SK-N-SH (cell line): ENCODE measurements around the gene MAGI2. TPM values are rescaled to one million over a fixed set of nuclear protein-coding genes. Genes with fewer than 3 reads are reported as not detected.

Source experiments
- CTCF ChIA-PET: fragments of 300-600, 350-600 bp; formaldehyde crosslinking; extraction: SDS; loops from one replicate; lab custom pipeline; 2021; lab: Yijun Ruan, JAX
- POLR2A ChIA-PET: fragments of 350-600 bp; sonication (Branson Sonifier 250); formaldehyde crosslinking; extraction: SDS; loops from one replicate; lab custom pipeline; 2020; ENCODE audit warnings: antibody characterized with exemption, inconsistent platforms; lab: Yijun Ruan, JAX
- DNase-seq: peaks from one replicate; pipeline ENCODE4 v3.0.0; 2012
- H2AFZ ChIP-seq: fragments of 200-600 bp; sonication (generic); 2 replicates; pipeline ENCODE4 v1.8.1; 2016; ENCODE audit warnings: antibody characterized with exemption, mild to moderate bottlenecking, low read depth
- H3F3A ChIP-seq: fragments of 200-600 bp; sonication (generic); replicated peaks from 2 replicates; pipeline ENCODE3; 2016; ENCODE audit warnings: antibody characterized with exemption, mild to moderate bottlenecking; ENCODE audit not compliant: insufficient read depth
- H3K27ac ChIP-seq, 2 experiments: fragments of 200-500 bp in 1 of 2; fragments of 200-600 bp in 1 of 2; sonication (Bioruptor generic) in 1 of 2; sonication (generic), shearing (Covaris generic) in 1 of 2; 2 replicates each; pipeline versions ENCODE4 v1.5.1 to v1.6.1; 2014 to 2016; ENCODE audit warnings: low read depth in 2 of 2, inconsistent platforms in 1 of 2, low read length in 1 of 2, mild to moderate bottlenecking in 1 of 2, mixed read lengths in 1 of 2
- H3K27me3 ChIP-seq: fragments of 200-600 bp; sonication (generic), shearing (Covaris generic); 2 replicates; pipeline ENCODE4 v1.6.1; 2016; ENCODE audit warnings: mixed run types; ENCODE audit not compliant: insufficient read depth
- H3K36me3 ChIP-seq, 2 experiments: fragments of 200-500 bp in 1 of 2; fragments of 200-600 bp in 1 of 2; sonication (Bioruptor generic) in 1 of 2; sonication (generic) in 1 of 2; replicated peaks in 1 of 2; 2 replicates each; pipeline versions ENCODE3 to v1.5.1; 2014 to 2016; ENCODE audit warnings: low read length in 1 of 2, mild to moderate bottlenecking in 1 of 2; ENCODE audit not compliant: insufficient read depth in 2 of 2, control insufficient read depth in 1 of 2
- H3K4me1 ChIP-seq, 2 experiments: fragments of 200-500 bp in 1 of 2; fragments of 200-600 bp in 1 of 2; sonication (Bioruptor generic) in 1 of 2; sonication (generic), shearing (Covaris generic) in 1 of 2; 2 replicates each; pipeline versions ENCODE4 v1.5.1 to v1.6.1; 2014 to 2016; ENCODE audit warnings: low read depth in 1 of 2, low read length in 1 of 2, mixed run types in 1 of 2; ENCODE audit not compliant: insufficient read depth in 2 of 2, control insufficient read depth in 1 of 2
- H3K4me2 ChIP-seq: fragments of 200-600 bp; sonication (generic), shearing (Covaris generic); 2 replicates; pipeline ENCODE4 v1.6.1; 2017; ENCODE audit warnings: mixed run types
- H3K4me3 ChIP-seq, 2 experiments: fragments of 200-500 bp in 1 of 2; fragments of 200-600 bp in 1 of 2; sonication (Bioruptor generic) in 1 of 2; sonication (generic), shearing (Covaris generic) in 1 of 2; 2 replicates each; pipeline versions ENCODE4 v1.5.1 to v1.8.1; 2014 to 2016; ENCODE audit warnings: low read depth in 2 of 2, inconsistent platforms in 1 of 2, low read length in 1 of 2, mild to moderate bottlenecking in 1 of 2, mixed read lengths in 1 of 2, moderate library complexity in 1 of 2
- H3K79me2 ChIP-seq: fragments of 200-600 bp; sonication (generic); 2 replicates; pipeline ENCODE4 v1.8.1; 2017; ENCODE audit warnings: mild to moderate bottlenecking; ENCODE audit not compliant: insufficient read depth
- H3K9ac ChIP-seq: fragments of 200-600 bp; sonication (generic); 2 replicates; pipeline ENCODE4 v1.6.1; 2017; ENCODE audit warnings: mixed run types
- H3K9me2 ChIP-seq: fragments of 200-600 bp; sonication (generic); 2 replicates; pipeline ENCODE4 v1.6.1; 2017; ENCODE audit warnings: mixed run types
- H3K9me3 ChIP-seq: fragments of 200-600 bp; sonication (generic); 2 replicates; pipeline ENCODE4 v1.6.1; 2017; ENCODE audit warnings: mixed run types, mild to moderate bottlenecking, moderate library complexity
- H4K20me1 ChIP-seq: fragments of 200-600 bp; sonication (generic); 2 replicates; pipeline ENCODE4 v1.6.1; 2017; ENCODE audit warnings: mild to moderate bottlenecking, mixed run types; ENCODE audit not compliant: insufficient read depth
- CHD2 ChIP-seq: fragments of 150-350 bp; IDR thresholded peaks from 2 replicates; pipeline ENCODE4 v1.6.1; 2018; ENCODE audit warnings: low read length; ENCODE audit not compliant: partially characterized antibody
- ELF1 ChIP-seq: IDR thresholded peaks from 2 replicates; pipeline ENCODE4 v1.4.0; 2012
- EZH2phosphoT487 ChIP-seq: fragments of 200-600 bp; sonication (generic); IDR thresholded peaks from 2 replicates; pipeline ENCODE4 v1.6.1; 2017; ENCODE audit warnings: low read depth, mixed run types, mild to moderate bottlenecking, antibody characterized with exemption, moderate library complexity, borderline replicate concordance
- FOSL2 ChIP-seq: IDR thresholded peaks from 2 replicates; pipeline ENCODE4 v1.4.0; 2012; ENCODE audit warnings: low read depth, mild to moderate bottlenecking, moderate library complexity, borderline replicate concordance
- FOXM1 ChIP-seq: IDR thresholded peaks from 2 replicates; pipeline ENCODE4 v1.4.0; 2012; ENCODE audit warnings: low read depth, mild to moderate bottlenecking
- JUND ChIP-seq: IDR thresholded peaks from 2 replicates; pipeline ENCODE4 v1.4.0; 2012
- MAX ChIP-seq: IDR thresholded peaks from 2 replicates; pipeline ENCODE4 v1.4.0; 2012; ENCODE audit warnings: low read depth
- MXI1 ChIP-seq: IDR thresholded peaks from 2 replicates; pipeline ENCODE4 v1.6.1; 2012; ENCODE audit warnings: mild to moderate bottlenecking, low read depth, low read length, improper control_type of control experiment
- NFIC ChIP-seq: IDR thresholded peaks from 2 replicates; pipeline ENCODE4 v1.4.0; 2012; ENCODE audit warnings: borderline replicate concordance
- NRF1 ChIP-seq: IDR thresholded peaks from 2 replicates; pipeline ENCODE4 v1.6.1; 2012; ENCODE audit warnings: low read depth, mild to moderate bottlenecking, low read length
- PBX3 ChIP-seq: IDR thresholded peaks from 2 replicates; pipeline ENCODE4; 2012
- RCOR1 ChIP-seq: fragments of 150-350 bp; IDR thresholded peaks from 2 replicates; pipeline ENCODE4 v1.6.1; 2017; ENCODE audit warnings: antibody characterized with exemption, low read length
- REST ChIP-seq: IDR thresholded peaks from 2 replicates; pipeline ENCODE4 v1.6.1; 2012; ENCODE audit warnings: mild to moderate bottlenecking, low read depth, low read length, moderate library complexity
- RFX5 ChIP-seq: IDR thresholded peaks from 2 replicates; pipeline ENCODE4 v1.6.1; 2012; ENCODE audit warnings: mild to moderate bottlenecking, improper control_type of control experiment, low read length
- RXRA ChIP-seq: IDR thresholded peaks from 2 replicates; pipeline ENCODE4 v1.4.0; 2012; ENCODE audit warnings: low read depth, mild to moderate bottlenecking, borderline replicate concordance
- SMC3 ChIP-seq: IDR thresholded peaks from 2 replicates; pipeline ENCODE4 v1.6.1; 2012; ENCODE audit warnings: low read depth, low read length, improper control_type of control experiment
- TAF1 ChIP-seq: IDR thresholded peaks from 2 replicates; pipeline ENCODE4 v1.6.1; 2012; ENCODE audit warnings: low read depth, mild to moderate bottlenecking, low read length, moderate library complexity, borderline replicate concordance
- USF1 ChIP-seq: IDR thresholded peaks from 2 replicates; pipeline ENCODE4 v1.4.0; 2012; ENCODE audit warnings: low read depth, borderline replicate concordance
- YY1 ChIP-seq: IDR thresholded peaks from 2 replicates; pipeline ENCODE4 v1.4.0; 2012; ENCODE audit warnings: low read depth, mild to moderate bottlenecking
- ZBTB33 ChIP-seq: IDR thresholded peaks from 2 replicates; pipeline ENCODE4 v1.4.0; 2012; ENCODE audit warnings: low read depth, borderline replicate concordance
- WGBS: methylation state at CpG from one replicate; pipeline ENCODE4 v1.1.6; 2017; ENCODE audit warnings: low lambda C conversion rate; 5-methylcytosine and 5-hydroxymethylcytosine counted together
- polyA plus RNA-seq, 3 experiments: library from polyadenylated mRNA; depleted of rRNA; stranded (reverse); fragments of >200 nt; gene quantifications; 2 replicates each; pipeline ENCODE4 v1.2.3, GENCODE V29; 2012

The MAGI2 gene
- polyA plus RNA-seq, 1 of the 3 experiments (the other 2 are of a cell fraction): 1.1 TPM

GRCh38 chr7:78179827-78180477, 1273.5 kb downstream of the MAGI2 start:
- POLR2A ChIA-PET: no interaction called here

More at GRCh38 chr7:78179827-78180477, 1273.5 kb downstream of the MAGI2 start:
- H3F3A ChIP-seq: no peaks in the 10 kb centered on the region
- H3K9ac ChIP-seq: no peak overlapping the region
- H3K9me3 ChIP-seq: no peaks in the 10 kb centered on the region
- TF ChIP-seq MXI1 (no peak), RXRA (no peak), EZH2phosphoT487 (no peak), RFX5 (no peak), NFIC (no peak), RCOR1 (no peak), MAX (no peak), PBX3 (no peak), ZBTB33 (no peak), YY1 (no peak), CHD2 (no peak), SMC3 (no peak), FOSL2 (no peak), FOXM1 (no peak), NRF1 (no peak), TAF1 (no peak), JUND (no peak), USF1 (no peak), ELF1 (no peak), REST (no peak)
- TF ChIP-seq, all 33 proteins: peak for 0
- Histone ChIP-seq H3K9me2 (no peaks in the 10 kb centered on the region), H3K27me3 (no peaks in the 10 kb centered on the region), H3K4me2 (no peak overlapping the region), H3K79me2 (no peaks in the 10 kb centered on the region), H3K4me1 (peaks cover 0 to 9% of the 10 kb centered on the region in 2 experiments; a peak in 1 of 4 replicates), H3K4me3 (no peak overlapping the region), H3K36me3 (no peaks in the 10 kb centered on the region), H2AFZ (no peak overlapping the region), H4K20me1 (no peaks in the 10 kb centered on the region), H3K27ac (no peak overlapping the region)
- CTCF ChIA-PET: no interaction called here
- 90% methylated on average over 4 of the region's 4 CpGs for WGBS
- DNase-seq: no peak
